ENCODE measurements around the gene NEURL1B. TPM values are rescaled to one million over a fixed set of nuclear protein-coding genes. Genes with fewer than 3 reads are reported as not detected.
"Not testable (repeated sequence)": the region's sequence is repeated elsewhere in the genome, so short reads cannot be mapped to it uniquely, and the experiment has no call there.

NEURL1B gene
- total RNA-seq, 4 donors from 2014 or later = 33.6 to 98.8 (median 93.2) TPM

DNA sequence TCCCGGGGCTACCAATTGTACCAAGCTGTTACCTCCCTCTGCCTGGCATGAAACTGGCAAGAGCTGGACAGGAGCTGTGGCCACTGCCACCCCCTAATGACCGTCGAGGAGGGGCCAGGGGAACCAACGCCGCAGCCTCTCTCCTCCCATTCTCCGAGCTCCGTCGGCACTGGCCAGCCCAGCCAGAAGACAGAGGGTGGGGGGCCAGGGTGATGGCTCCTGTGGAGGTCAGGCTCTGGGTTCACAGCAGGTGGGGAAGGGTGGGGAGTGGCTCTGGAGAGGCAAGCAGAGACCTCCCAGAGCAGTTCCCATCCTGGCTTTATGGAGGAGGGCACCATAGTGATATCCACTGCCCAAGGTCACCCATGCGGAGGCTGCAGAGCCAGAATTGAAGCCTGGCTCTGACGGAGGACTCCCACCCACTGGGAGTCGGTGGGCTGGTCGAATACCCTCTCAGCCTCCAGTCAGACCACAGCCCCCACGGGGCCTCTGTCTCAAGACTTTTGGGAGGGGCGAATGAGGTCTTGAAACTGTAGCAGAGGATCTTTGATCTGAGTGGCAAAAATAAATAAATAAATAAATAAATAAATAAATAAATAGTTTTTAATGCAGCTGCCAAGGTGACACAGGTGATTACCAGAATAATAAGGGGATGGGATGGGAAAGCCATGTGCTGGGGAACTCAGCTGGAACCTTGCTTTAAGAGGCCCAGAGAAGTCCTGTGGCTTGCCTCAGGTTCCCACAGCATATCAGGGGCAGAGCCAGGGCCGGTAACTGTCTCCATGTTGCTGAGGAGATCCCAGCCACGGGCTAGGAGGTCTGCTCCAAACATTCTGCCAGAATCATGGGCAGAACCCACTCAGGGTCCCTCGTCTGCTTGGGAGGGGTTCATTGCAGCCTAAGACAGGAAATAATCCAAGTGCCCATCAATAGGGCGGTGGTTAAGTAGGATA, 42.5 kb upstream of the NEURL1B start:
- 69 to 75% methylated on average over 18 of the region's 18 CpGs for WGBS, 2 donors
- H3K27ac ChIP-seq = peak overlapping the region in 1 of 4 donors; percentile 51
- no peak overlapping the region for H3K4me3 ChIP-seq
- H3K27me3 ChIP-seq = no peaks in the 10 kb centered on the region
- H3K9me3 ChIP-seq = no peaks in the 10 kb centered on the region
- H3K4me1 ChIP-seq = peaks cover 0 to 39% (median 7%) of the 10 kb centered on the region in 4 donors
- no peak for DNase-seq (ENCODE audit: low spot score in 2 of 2)
- H3K36me3 ChIP-seq = no peaks in the 10 kb centered on the region
- TF ChIP-seq, protein P1, sequence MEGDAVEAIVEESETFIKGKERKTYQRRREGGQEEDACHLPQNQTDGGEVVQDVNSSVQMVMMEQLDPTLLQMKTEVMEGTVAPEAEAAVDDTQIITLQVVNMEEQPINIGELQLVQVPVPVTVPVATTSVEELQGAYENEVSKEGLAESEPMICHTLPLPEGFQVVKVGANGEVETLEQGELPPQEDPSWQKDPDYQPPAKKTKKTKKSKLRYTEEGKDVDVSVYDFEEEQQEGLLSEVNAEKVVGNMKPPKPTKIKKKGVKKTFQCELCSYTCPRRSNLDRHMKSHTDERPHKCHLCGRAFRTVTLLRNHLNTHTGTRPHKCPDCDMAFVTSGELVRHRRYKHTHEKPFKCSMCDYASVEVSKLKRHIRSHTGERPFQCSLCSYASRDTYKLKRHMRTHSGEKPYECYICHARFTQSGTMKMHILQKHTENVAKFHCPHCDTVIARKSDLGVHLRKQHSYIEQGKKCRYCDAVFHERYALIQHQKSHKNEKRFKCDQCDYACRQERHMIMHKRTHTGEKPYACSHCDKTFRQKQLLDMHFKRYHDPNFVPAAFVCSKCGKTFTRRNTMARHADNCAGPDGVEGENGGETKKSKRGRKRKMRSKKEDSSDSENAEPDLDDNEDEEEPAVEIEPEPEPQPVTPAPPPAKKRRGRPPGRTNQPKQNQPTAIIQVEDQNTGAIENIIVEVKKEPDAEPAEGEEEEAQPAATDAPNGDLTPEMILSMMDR (IDR thresholded peaks at IDR 0.05) = no peak
- no peak for TF ChIP-seq POLR2A (IDR thresholded peaks at IDR 0.05)
- no peak for TF ChIP-seq EP300 (IDR thresholded peaks at IDR 0.05)

DNA sequence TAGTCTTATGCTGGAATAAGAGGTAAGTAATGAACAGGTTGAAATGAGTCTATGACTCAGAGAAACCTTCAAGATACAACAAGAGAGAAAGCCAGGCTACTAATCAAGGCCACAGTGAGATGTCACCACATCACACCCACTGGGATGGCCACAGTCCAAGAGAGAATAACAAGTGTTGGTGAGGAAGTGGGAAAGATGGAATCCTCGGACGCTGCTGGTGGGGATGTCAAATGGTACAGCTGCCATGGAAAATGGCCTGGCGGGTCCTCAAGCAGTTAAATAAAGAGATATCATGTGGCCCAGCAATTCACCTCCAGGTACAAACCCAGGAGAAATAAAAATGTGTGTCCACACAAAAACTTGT, 41.9 kb upstream of the NEURL1B start:
- Histone ChIP-seq H3K4me3 (no peak overlapping the region), H3K27ac (peak overlapping the region in 1 of 4 donors; percentile 51), H3K27me3 (no peaks in the 10 kb centered on the region), H3K36me3 (no peaks in the 10 kb centered on the region), H3K9me3 (no peaks in the 10 kb centered on the region), H3K4me1 (peaks cover 0 to 41% (median 7%) of the 10 kb centered on the region in 4 donors)
- 89 to 93% methylated on average over 3 of the region's 3 CpGs for WGBS, 2 donors
- no peak for DNase-seq (ENCODE audit: low spot score in 2 of 2)
- TF ChIP-seq POLR2A (IDR thresholded peaks at IDR 0.05) = no peak
- no peak for TF ChIP-seq EP300 (IDR thresholded peaks at IDR 0.05)
- TF ChIP-seq, protein P1 (IDR thresholded peaks at IDR 0.05) = no peak

DNA sequence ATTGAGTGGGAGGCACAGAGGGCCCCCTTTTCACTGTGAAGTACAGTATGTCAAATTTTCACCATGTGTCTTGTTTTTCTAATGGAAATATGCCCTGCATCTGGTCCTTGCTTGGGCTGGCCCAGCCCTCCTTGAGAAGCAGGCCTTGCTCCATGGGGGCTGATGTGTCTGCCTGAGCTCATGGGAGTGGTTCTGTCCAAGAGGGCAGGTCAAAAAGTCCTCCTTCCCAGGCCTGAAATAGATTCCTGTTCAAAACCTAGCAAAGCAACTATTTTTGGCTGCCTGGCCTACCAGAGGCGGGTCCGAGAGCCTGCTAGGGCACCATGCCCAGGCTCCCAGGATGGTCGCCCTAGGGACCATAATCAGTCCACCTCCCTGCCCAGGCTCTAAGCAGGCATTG, 40.5 kb upstream of the NEURL1B start:
- H3K4me1 ChIP-seq = peaks cover 0 to 41% (median 7%) of the 10 kb centered on the region in 4 donors
- DNase-seq (ENCODE audit: low spot score in 2 of 2) = no peak
- 64 to 73% methylated on average over 2 to 3 of the region's 3 CpGs for WGBS, 2 donors
- H3K27me3 ChIP-seq = no peaks in the 10 kb centered on the region
- peaks cover 0 to 2% (median under 1%) of the 10 kb centered on the region in 4 donors for H3K9me3 ChIP-seq
- TF ChIP-seq, protein P1 (IDR thresholded peaks at IDR 0.05) = no peak
- TF ChIP-seq POLR2A (IDR thresholded peaks at IDR 0.05) (no peak), EP300 (IDR thresholded peaks at IDR 0.05) (no peak)
- no peak overlapping the region for H3K4me3 ChIP-seq
- H3K27ac ChIP-seq = peak overlapping the region in 2 of 4 donors; percentile 9 to 93
- H3K36me3 ChIP-seq = no peaks in the 10 kb centered on the region

DNA sequence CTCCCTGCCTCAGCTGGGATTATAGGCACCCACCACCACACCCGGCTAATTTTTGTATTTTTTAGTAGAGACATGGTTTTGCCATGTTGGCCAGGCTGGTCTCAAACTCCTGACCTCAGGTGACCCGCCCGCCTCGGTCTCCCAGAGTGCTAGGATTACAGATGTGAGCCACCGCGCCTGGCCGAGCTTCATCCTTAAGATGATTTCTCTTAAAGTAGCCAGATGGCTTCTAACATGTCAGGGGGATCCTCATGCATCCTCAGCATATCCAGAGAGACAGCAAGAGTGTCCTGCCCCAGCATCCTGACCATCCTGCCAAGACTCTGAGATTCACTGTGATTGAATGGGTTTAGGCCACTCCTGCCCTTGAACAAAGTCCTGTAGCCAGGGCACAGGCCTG, 39.5 kb upstream of the NEURL1B start:
- H3K4me3 ChIP-seq; DNase-seq (ENCODE audit: low spot score in 2 of 2); H3K27me3 ChIP-seq; H3K36me3 ChIP-seq: not testable (repeated sequence)
- Histone ChIP-seq H3K4me1 (peaks cover 0 to 41% (median 7%) of the 10 kb centered on the region in 4 donors), H3K27ac (peak overlapping the region in 3 of 4 donors; percentile 1 to 94 (median 93)), H3K9me3 (peaks cover 0 to 12% (median 1%) of the 10 kb centered on the region in 4 donors)
- WGBS, 2 donors = 90 to 92% methylated on average over 7 of the region's 7 CpGs

DNA sequence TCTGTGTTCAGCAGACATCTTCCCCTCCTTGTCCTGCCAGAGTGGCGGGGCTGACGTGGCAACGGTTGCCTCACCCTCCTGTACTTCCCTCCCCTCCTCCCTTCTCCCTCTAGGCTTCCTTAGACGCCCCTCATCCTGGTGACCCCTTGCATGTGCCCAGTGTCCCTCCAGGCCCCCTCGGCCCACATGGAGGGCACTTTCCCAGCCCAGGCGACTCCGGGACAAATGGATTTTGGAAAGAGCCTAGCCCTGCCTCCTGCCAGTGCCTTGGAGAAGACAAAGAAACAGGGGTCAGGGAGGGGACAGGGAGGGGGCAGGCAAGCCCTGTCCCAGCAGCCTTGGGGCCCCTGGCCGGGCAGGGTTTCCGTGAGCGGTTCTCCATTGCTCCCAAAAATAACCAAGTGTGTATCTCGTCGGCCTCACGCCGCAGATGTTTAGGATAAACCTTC, 38.3 kb upstream of the NEURL1B start:
- TF ChIP-seq POLR2A (IDR thresholded peaks at IDR 0.05) (no peak), EP300 (IDR thresholded peaks at IDR 0.05) (no peak)
- TF ChIP-seq, protein P1 (IDR thresholded peaks at IDR 0.05) = no peak
- Histone ChIP-seq H3K4me3 (peak overlapping the region in 2 of 4 donors; percentile 3 to 25), H3K9me3 (peaks cover 0 to 14% (median 1%) of the 10 kb centered on the region in 4 donors), H3K4me1 (peaks cover 0 to 35% (median 7%) of the 10 kb centered on the region in 4 donors), H3K27me3 (no peaks in the 10 kb centered on the region), H3K36me3 (no peaks in the 10 kb centered on the region), H3K27ac (peak overlapping the region; percentile 78 to 94 (median 86))
- 32 to 39% methylated on average over 14 of the region's 14 CpGs for WGBS, 2 donors
- no peak for DNase-seq (ENCODE audit: low spot score in 2 of 2)

Measured in tibial nerve (tissue), 4 donors.